ENCODE data around the gene TMBIM4.

- TF ChIP-seq CTCF (conservative IDR thresholded peaks at IDR 0.05 in 1 of 2, IDR thresholded peaks at IDR 0.05 in 1 of 2; ENCODE audit: extremely low read depth in 1 of 2, insufficient read depth in 1 of 2, low read depth in 1 of 2, low read length in 2 of 2) (peak; percentile 88), EZH2 (IDR thresholded peaks at IDR 0.05; ENCODE audit: borderline replicate concordance, low read length) (no peak)
Observed at GRCh38 chr12:66087365-66087943, 82.3 kb downstream of the TMBIM4 start.

Data from mammary epithelial cell (primary cell).